BLaER1 treated with 17β-estradiol and CSF1 and Interleukin-3, amounts not matched to agents 10 nM and 100 nM (cell line): ENCODE data around the gene UNKL.

Experiments
- H3K27ac ChIP-seq, 11 experiments: shearing (Covaris generic); formaldehyde crosslinking; 2 replicates each; pipeline ENCODE4 v1.8.1; 2022
- H3K27me3 ChIP-seq, 11 experiments: shearing (Covaris generic); formaldehyde crosslinking; 2 replicates each; pipeline ENCODE4 v1.8.1; 2022
- H3K36me3 ChIP-seq, 11 experiments: shearing (Covaris generic); formaldehyde crosslinking; 2 replicates each; pipeline ENCODE4 v1.8.1; 2022
- H3K4me1 ChIP-seq, 10 experiments: shearing (Covaris generic); formaldehyde crosslinking; 2 replicates each; pipeline ENCODE4 v1.8.1; 2022
- H3K4me2 ChIP-seq, 11 experiments: shearing (Covaris generic); formaldehyde crosslinking; 2 replicates each; pipeline ENCODE4 v1.8.1; 2022
- H3K4me3 ChIP-seq, 10 experiments: shearing (Covaris generic); formaldehyde crosslinking; 2 replicates each; pipeline ENCODE4 v1.8.1; 2022
- H3K9ac ChIP-seq, 11 experiments: shearing (Covaris generic); formaldehyde crosslinking; 2 replicates each; pipeline ENCODE4 v1.8.1; 2022
- H3K9me3 ChIP-seq, 11 experiments: shearing (Covaris generic); formaldehyde crosslinking; replicated peaks in 1 of 11; 2 replicates each; pipeline ENCODE4 v1.8.1; 2022
- H4K20me1 ChIP-seq, 11 experiments: shearing (Covaris generic); formaldehyde crosslinking; 2 replicates each; pipeline ENCODE4 v1.8.1; 2022
- Cebpa-rat ChIP-seq, 11 experiments: shearing (Covaris generic); IDR thresholded peaks; 2 replicates each; pipeline ENCODE4 v1.8.1; 2022

The UNKL gene

DNA sequence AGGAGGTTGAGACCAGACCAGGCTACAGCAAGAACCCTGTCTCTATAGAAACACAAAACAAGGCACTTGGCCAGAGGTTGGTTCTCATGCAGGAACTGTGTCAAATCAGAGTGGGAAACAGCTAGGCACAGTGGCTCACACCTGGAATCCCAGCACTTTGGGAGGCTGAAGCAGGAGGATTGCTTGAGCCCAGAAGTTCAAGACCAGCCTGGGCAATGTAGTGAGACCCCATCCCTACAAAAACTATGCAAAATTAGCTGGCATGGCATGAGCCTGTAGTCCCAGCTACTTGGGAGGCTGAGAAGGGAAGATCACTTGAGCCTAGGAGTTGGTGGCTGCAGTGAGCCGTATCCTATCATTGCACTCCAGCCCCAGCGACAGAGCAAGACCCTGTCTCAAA is 1.7 kb downstream of the UNKL start:
- H3K27ac ChIP-seq = no peak overlapping the region
- no peak for TF ChIP-seq Cebpa-rat (IDR thresholded peaks at IDR 0.05)
- peak overlapping the region in 1 of 10 experiments; percentile 7; a peak in 1 of 20 replicates for H3K4me3 ChIP-seq
- H4K20me1 ChIP-seq = peaks cover 21 to 70% (median 47%) of the 10 kb centered on the region in 11 experiments; a peak in 19 of 22 replicates
- H3K9ac ChIP-seq = peak overlapping the region in 5 of 11 experiments; percentile 4 to 96 (median 46); a peak in 2 of 22 replicates
- H3K27me3 ChIP-seq = no peaks in the 10 kb centered on the region
- peaks cover 4 to 25% (median 13%) of the 10 kb centered on the region in 11 experiments; a peak in 15 of 22 replicates for H3K36me3 ChIP-seq
- peaks cover 42 to 70% (median 60%) of the 10 kb centered on the region in 10 experiments for H3K4me1 ChIP-seq
- H3K9me3 ChIP-seq = no peaks in the 10 kb centered on the region
- H3K4me2 ChIP-seq = peak overlapping the region; percentile 74 to 98 (median 90); a peak in 21 of 22 replicates

DNA sequence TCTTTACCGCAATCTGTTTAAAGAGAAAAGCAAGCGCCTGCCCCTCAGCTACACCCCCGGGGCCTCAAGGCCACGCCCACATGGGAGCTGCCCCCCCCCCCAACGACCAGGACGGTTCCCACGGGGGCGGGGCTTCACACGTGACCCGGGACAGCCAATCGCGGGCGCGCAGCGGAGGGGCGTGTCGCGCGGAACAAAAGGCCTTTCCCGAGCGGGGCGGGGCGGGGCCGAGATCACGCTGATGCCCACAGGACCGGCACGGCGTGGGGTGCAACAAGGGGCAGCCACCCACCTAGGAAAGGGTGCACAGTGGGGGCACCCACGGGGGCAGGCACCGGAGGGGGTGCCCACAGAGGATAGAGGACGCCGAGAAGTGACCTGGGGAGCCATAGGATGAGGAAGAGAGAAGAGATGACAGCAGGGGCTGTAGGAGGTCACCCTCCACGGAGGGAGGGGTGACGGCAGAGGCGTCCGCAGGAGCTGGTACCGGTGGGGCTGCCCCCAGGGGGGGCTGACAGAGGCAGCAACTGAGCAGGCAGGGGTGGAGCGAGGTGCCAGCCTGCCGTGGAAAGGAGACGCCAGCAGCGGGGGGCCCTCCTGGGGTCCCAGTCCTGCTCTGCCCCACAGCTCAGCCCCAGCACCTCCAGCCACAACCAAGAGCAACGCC is 6.2 kb downstream of the UNKL start:
- no peaks in the 10 kb centered on the region for H3K9me3 ChIP-seq
- H3K27ac ChIP-seq = peak overlapping the region in 9 of 11 experiments; percentile 26 to 65 (median 53); a peak in 18 of 22 replicates
- H3K4me3 ChIP-seq = peak overlapping the region; percentile 47 to 79 (median 67)

DNA sequence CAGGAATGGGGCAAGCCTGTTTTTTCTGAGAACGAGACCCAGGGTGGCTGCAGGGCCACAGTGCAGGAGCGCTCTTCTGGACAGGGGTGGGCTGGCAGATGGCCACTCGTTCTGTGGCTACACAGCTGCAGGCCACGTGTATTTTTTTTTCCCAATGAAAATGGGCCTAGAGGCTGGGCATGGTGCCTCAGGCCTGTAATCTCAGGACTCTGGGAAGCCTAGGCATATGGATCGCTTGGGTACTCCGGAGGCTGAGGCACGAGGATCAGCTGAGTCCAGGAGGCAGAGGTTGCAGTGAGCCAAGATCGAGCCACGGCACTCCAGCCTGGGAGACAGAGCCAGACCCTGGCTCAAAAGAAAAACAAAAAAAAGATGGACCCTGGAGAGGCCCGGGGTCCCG is 6.8 kb downstream of the UNKL start:
- no peak for TF ChIP-seq Cebpa-rat (IDR thresholded peaks at IDR 0.05)
- Histone ChIP-seq H4K20me1 (peaks cover 68 to 95% (median 88%) of the 10 kb centered on the region in 11 experiments; a peak in 20 of 22 replicates), H3K4me1 (peaks cover 27 to 60% (median 45%) of the 10 kb centered on the region in 10 experiments), H3K9me3 (no peaks in the 10 kb centered on the region), H3K36me3 (peaks cover 25 to 61% (median 46%) of the 10 kb centered on the region in 11 experiments), H3K4me2 (peak overlapping the region; percentile 74 to 100 (median 97)), H3K9ac (peak overlapping the region; percentile 49 to 83 (median 71); a peak in 20 of 22 replicates), H3K27ac (peak overlapping the region in 9 of 11 experiments; percentile 26 to 65 (median 53); a peak in 17 of 22 replicates), H3K4me3 (peak overlapping the region; percentile 47 to 79 (median 67)), H3K27me3 (no peaks in the 10 kb centered on the region)

More for the DNA sequence above, 6.2 kb downstream of the UNKL start:
- H3K27me3 ChIP-seq = no peaks in the 10 kb centered on the region
- peak overlapping the region; percentile 57 to 83 (median 71); a peak in 21 of 22 replicates for H3K9ac ChIP-seq
- H3K4me1 ChIP-seq = peaks cover 33 to 65% (median 51%) of the 10 kb centered on the region in 10 experiments
- peaks cover 20 to 55% (median 41%) of the 10 kb centered on the region in 11 experiments for H3K36me3 ChIP-seq
- peaks cover 62 to 95% (median 86%) of the 10 kb centered on the region in 11 experiments; a peak in 20 of 22 replicates for H4K20me1 ChIP-seq
- no peak for TF ChIP-seq Cebpa-rat (IDR thresholded peaks at IDR 0.05)
- peak overlapping the region; percentile 74 to 100 (median 97) for H3K4me2 ChIP-seq

DNA sequence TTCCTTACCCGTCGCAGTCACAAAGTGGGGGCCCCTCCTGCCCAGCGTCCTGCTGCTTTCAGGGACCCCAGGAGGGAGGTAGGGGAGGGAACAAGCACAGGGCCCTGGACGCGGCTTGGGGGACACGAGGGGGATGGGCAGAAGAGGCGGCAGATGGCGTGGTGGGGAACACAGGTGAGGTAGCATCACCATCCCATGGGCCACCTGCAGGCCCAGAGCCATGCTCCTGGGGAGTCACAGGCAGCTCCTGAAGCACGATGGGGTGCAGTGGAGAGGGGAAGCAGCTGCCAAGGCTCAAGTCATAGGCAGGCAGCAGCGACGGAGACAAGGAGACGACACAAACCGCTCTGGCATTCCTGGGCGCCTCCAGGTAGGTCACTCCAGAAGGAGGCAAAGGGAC is 10.8 kb downstream of the UNKL start:
- Histone ChIP-seq H4K20me1 (peaks cover 55 to 85% (median 71%) of the 10 kb centered on the region in 11 experiments; a peak in 19 of 22 replicates), H3K9ac (0 out of 22 replicates have a peak overlapping the region, but pooled peaks of 1 of the 11 experiments have one; percentile 1), H3K4me3 (no peak overlapping the region), H3K4me1 (peaks cover 10 to 34% (median 26%) of the 10 kb centered on the region in 10 experiments), H3K27ac (no peak overlapping the region), H3K9me3 (no peaks in the 10 kb centered on the region), H3K27me3 (no peaks in the 10 kb centered on the region), H3K36me3 (peaks cover 58 to 82% (median 70%) of the 10 kb centered on the region in 11 experiments), H3K4me2 (no peak overlapping the region)
- TF ChIP-seq Cebpa-rat (IDR thresholded peaks at IDR 0.05) = no peak

DNA sequence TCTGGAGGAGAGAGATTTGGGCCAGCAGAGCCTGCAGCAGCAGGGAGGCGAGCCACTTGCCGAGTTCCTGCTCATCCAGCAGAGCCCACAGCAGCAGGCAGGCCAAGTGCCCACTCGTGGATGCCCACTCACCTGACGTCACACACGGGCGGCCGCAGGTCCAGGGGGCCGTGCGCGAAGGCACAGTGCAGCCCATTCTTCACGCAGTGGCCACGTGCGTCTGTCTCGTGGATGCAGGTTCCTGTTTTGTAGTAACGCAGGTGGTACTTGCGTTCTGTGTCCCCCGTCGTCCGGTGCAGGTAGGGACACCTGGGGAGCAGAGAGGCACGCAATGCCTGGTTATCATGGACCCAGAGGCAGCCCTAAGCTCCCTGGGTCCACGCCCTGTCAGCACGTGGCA is 11.5 kb downstream of the UNKL start:
- H3K4me1 ChIP-seq = peaks cover 7 to 35% (median 25%) of the 10 kb centered on the region in 10 experiments
- no peak overlapping the region for H3K9ac ChIP-seq
- H3K4me2 ChIP-seq = no peak overlapping the region
- H4K20me1 ChIP-seq = peaks cover 51 to 87% (median 69%) of the 10 kb centered on the region in 11 experiments; a peak in 19 of 22 replicates
- no peak overlapping the region for H3K4me3 ChIP-seq
- H3K27ac ChIP-seq = no peak overlapping the region
- H3K9me3 ChIP-seq = no peaks in the 10 kb centered on the region
- TF ChIP-seq Cebpa-rat (IDR thresholded peaks at IDR 0.05) = no peak
- peaks cover 65 to 89% (median 77%) of the 10 kb centered on the region in 11 experiments for H3K36me3 ChIP-seq
- no peaks in the 10 kb centered on the region for H3K27me3 ChIP-seq

DNA sequence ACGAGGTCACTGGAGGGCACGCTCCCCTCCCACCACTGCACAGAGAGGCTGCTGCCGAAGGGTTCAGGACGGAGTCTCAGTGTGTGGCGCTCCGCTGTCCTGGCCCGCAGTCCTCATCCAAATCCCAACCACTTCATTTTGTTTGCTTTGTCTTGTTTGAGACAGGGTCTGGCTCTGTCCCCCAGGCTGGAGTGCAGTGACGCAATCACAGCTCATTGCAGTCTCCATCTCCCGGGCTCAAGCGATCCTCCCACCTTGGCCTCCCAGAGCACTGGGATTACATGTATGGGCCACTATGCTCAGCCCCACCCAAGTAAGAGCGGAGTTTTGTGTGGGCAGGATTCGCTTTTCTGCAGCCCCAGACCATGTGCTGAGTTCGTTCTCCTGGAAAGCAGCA is 12.7 kb downstream of the UNKL start:
- peaks cover 38 to 74% (median 56%) of the 10 kb centered on the region in 11 experiments; a peak in 19 of 22 replicates for H4K20me1 ChIP-seq
- no peaks in the 10 kb centered on the region for H3K9me3 ChIP-seq
- no peak overlapping the region for H3K27ac ChIP-seq
- H3K4me3 ChIP-seq = no peak overlapping the region
- H3K4me1 ChIP-seq = peaks cover 0 to 24% (median 17%) of the 10 kb centered on the region in 10 experiments; a peak in 13 of 20 replicates
- H3K4me2 ChIP-seq = no peak overlapping the region
- peak in 2 of 11 experiments; percentile 25 to 40; a peak in 2 of 22 replicates for TF ChIP-seq Cebpa-rat (IDR thresholded peaks at IDR 0.05)
- no peaks in the 10 kb centered on the region for H3K27me3 ChIP-seq
- H3K36me3 ChIP-seq = peaks cover 66 to 88% (median 78%) of the 10 kb centered on the region in 11 experiments
- H3K9ac ChIP-seq = no peak overlapping the region; a peak in 1 of 22 replicates

DNA sequence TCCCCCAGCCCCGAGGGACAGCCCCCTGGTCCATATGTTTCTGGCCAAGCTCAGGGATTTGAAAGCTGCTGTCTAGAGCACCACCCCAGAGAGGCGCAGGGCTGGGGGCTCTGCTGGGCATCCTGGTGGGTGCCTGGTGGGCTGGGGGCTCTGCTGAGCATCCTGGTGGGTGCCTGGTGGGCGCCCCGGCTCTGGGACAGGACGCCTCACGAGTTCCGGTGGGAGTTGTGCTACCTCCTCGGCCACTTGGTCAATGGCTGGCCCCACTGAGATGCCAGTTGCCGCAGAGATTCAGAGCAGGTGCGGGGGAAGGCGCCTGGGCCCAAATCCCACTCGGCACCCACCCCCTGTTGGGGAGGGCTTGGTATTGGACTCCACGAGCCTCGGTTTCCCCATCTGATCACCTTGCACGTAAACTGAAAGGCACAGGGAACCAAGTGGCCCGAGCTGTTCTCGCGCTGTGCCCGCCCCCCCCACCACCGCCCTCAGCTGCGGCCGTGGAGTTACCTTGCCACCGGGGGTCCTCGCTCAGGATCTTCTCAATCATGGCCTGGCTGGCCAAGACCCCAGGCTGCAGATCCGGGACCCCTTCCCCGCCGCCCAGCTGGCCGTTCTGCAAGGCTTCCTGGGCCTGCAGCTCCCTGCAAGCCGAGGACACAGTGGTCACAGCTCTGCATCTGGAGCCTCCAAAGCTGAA is 13.3 kb downstream of the UNKL start:
- H3K27ac ChIP-seq = no peak overlapping the region
- H3K36me3 ChIP-seq = peaks cover 66 to 88% (median 73%) of the 10 kb centered on the region in 11 experiments
- H3K4me3 ChIP-seq = no peak overlapping the region
- H3K9ac ChIP-seq = no peak overlapping the region
- H3K27me3 ChIP-seq = no peaks in the 10 kb centered on the region
- no peak for TF ChIP-seq Cebpa-rat (IDR thresholded peaks at IDR 0.05)
- peaks cover 0 to 25% (median 17%) of the 10 kb centered on the region in 10 experiments; a peak in 13 of 20 replicates for H3K4me1 ChIP-seq
- H3K9me3 ChIP-seq = no peaks in the 10 kb centered on the region
- no peak overlapping the region for H3K4me2 ChIP-seq
- peaks cover 32 to 69% (median 51%) of the 10 kb centered on the region in 11 experiments; a peak in 19 of 22 replicates for H4K20me1 ChIP-seq

DNA sequence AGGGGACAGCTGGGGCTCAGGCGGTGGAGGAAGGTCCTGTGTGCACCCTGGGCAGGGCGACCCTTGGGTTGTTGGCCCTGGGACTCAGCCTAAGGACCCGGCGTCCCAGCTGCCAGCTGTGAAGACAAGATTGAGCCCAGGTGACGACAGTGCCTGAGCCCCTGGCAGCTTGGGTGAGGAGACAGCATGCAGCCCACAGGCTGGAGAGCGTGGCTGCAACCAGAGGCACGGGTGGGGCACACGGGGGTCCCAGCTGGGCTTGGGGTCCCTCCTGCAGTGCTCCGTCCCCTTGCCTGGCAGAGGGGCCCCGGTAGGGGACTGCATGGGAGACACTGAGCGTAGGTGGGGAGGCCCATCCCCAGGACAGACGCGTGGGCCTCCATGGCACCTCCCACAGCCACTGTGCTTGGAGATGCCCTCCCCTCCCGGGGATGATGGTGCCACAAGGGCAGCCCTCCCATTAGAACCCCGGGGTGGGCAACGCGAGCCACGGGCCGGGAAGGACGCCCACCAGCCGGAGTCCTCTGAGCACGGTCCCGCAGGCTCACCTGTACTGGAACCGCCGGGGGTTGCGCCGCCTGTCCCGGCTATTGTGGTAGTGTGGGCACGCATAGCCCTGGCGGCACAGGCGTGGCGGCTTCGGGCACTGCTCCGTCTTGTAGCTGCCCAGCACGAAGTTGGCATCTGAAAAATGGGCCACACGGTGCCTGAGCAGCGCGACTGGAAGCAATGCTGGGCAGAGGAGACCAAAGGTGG is 15.5 kb downstream of the UNKL start:
- Histone ChIP-seq H3K9me3 (no peaks in the 10 kb centered on the region), H3K9ac (peak overlapping the region in 7 of 11 experiments; percentile 12 to 71 (median 19); a peak in 6 of 22 replicates), H3K4me1 (peaks cover 0 to 21% (median 11%) of the 10 kb centered on the region in 10 experiments; a peak in 13 of 20 replicates), H3K36me3 (peaks cover 68 to 93% (median 82%) of the 10 kb centered on the region in 11 experiments), H3K27me3 (no peaks in the 10 kb centered on the region), H3K4me2 (peak overlapping the region in 5 of 11 experiments; percentile 24 to 56 (median 36); a peak in 9 of 22 replicates), H4K20me1 (peaks cover 15 to 57% (median 34%) of the 10 kb centered on the region in 11 experiments; a peak in 19 of 22 replicates), H3K4me3 (no peak overlapping the region; a peak in 1 of 20 replicates), H3K27ac (no peak overlapping the region)
- TF ChIP-seq Cebpa-rat (IDR thresholded peaks at IDR 0.05) = no peak
